HG02759 (cell line): ENCODE data around the gene NARS2.
"Not testable (repeated sequence)": the region's sequence is repeated elsewhere in the genome, so short reads cannot be mapped to it uniquely, and the experiment has no call there.

Source experiments
- ATAC-seq: cut with Tn5 transposase; IDR thresholded peaks from one replicate; pipeline ENCODE4 v1.9.1; 2021; ENCODE audit warnings: mild to moderate bottlenecking, moderate library complexity; ENCODE audit not compliant: unreplicated experiment

NARS2 gene

DNA sequence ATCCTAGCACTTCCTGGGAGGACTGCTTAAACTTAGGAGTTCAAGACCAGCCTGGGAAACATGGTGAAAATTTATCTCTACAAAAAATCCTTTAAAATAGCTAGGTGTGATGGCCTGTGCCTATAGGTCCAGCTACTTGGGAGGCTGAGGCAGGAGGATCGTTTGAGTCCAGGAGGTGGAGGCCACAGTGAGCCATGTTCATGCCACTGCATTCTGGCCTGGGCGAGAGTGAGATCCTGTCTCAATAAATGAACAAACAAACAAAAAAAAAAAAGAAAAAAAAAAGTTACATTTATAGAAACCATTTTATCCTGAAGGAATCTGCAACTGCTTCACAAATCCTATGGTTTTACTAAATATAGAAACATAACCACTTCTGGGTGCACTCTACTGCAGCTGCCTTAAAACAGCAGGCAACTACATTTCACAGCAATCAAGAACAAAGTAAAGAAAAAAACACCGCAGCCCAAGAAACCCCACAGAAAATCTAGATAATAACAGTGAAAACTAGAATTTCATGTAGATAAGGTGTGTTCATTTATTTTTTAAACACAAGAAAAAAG is 81.2 kb downstream of the NARS2 start:
- ATAC-seq: no peak

DNA sequence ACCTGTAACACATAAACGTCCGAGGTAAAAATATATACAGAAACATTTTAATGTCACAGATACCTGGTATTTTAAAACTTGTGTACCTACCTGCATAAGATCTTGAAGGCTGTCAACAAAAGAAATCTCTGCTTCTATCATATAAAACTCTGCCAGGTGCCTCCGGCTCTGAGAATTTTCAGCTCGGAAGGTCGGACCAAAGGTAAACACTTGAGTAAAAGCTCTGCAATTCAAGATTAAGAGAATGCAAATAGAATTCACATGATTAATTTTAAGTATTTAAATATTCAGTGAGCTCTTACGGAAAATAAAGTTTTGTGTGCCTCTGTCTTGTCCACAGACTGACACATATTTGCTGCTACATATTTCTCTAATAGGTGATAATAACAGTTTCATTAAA is 81.7 kb downstream of the NARS2 start:
- no peak for ATAC-seq

GRCh38 chr11:78489184-78489583 is 85.5 kb downstream of the NARS2 start:
- ATAC-seq: no peak

GRCh38 chr11:78478536-78478935 is 96.1 kb downstream of the NARS2 start:
- no peak for ATAC-seq

DNA sequence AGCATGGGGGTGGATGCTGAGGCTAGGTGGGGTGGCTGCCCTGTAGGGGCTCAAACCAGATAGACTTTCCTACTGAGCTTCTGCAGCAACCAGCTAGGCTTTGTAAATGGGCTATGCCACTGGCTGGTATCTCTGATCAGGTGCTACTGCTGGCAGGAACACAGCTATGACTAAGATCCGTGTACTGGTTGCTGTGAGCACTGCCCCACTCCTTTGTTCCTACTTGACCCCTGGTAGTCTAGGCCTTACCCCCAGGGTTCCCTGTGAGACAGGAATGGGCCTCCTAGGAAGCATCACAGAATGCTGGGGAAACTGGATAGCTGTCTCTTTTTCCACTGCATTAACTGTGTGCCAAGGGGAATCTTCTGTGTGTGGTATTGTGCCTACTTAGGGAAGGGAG is 98.6 kb downstream of the NARS2 start:
- ATAC-seq: no peak

DNA sequence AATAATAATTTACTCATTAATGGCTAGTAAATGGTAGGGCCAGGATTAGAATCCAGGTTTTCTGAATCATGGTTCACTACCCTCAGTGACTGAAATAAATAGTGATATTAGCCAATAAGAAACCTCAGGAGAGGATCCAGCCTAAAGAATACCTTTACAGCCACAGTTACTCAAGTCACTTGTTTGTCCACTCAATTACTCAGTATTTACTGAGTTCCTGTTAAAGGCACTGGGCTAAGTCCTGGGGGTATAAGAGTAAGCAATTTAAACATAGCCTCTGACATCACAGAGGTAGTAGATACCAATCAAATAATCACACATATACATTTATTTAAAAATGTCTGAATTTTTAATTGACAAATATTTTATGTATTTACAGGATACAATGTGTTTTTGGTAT is 100.2 kb downstream of the NARS2 start:
- ATAC-seq: no peak

DNA sequence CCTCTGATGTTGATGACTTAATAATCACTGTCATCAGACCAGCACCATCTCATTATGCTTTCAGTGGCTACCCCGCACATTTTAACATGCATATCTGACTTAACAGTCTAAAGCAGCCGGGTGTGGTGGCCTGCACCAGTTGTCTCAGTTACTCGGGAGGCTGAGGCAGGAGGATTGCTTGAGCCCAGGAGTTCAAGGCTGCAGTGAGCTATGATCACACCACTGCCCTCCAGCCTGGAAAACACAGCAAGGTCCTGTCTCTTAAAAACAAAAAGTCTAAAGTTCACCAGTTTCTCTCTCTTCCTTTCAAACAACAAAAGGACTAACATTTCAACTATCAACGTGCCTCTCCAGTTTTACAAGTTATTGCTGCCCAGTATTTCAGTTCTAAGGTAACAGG is 101.8 kb downstream of the NARS2 start:
- ATAC-seq: no peak

- ATAC-seq: no peak
Measured at GRCh38 chr11:78472382-78472781, 102.3 kb downstream of the NARS2 start.

DNA sequence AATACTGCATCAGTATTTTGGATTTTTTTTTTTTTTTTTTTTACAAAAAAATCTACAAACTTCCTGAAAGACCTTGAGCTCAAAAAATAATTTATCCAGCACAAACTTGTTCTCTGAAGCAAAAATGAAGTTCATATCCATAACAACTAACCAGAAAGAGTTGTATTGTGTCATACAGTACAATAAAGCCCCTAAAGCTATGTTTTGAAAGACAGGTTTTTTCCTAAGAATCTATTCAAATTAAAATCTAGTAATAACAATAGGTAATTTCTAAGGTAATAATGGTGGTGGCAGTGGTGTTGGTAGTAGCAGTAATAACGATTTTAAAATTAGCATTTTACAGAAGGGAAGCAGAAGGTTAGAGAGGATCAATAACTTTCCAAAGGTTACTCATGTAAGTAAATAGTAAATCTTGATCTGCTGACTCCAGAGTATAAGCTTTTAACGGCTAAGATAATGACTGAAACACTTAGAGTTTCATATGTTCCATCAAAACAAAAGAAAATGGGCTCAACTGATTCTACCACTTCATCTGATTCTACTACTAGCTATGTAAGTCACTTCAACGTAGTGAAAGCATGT is 103.7 kb downstream of the NARS2 start:
- no peak for ATAC-seq

- ATAC-seq: no peak
Measured at GRCh38 chr11:78469896-78470295, 104.8 kb downstream of the NARS2 start.

DNA sequence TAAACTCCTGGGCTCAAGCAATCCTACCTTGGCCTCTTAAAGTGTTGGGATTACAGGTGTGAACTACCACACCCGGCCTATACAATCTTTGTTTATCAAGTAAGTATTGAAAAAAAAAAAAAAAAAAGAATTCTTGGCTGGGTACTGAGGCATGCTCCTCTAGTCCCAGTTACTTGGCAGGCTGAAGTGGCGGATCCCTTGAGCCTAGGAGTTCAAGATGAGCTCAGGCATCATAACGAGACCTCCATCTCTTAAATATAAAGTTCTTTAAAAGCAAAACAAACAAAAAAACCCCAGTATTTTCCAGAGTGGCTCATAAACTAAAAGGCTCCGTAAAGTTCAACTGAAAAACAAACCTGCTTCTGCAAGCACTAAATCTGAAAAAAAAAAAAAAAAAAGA is 106.7 kb downstream of the NARS2 start:
- no peak for ATAC-seq

DNA sequence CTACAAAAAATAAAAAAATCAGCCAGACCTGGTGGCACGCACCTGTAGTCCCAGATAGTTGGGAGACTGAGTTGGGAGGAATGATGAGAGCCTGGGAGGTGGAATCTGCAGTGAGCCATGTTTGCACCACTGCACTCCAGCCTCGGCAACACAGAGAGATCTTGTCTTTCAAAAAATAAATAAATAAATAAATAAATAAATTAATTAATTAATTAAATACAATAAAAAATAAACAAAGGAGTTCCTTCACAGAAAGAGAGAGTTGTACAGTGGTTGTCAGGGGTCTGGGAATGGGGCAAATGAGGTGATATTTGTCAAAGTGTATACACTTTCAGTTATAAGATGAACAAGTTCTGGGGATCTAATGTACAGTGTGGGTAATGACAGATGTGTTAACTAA is 107.3 kb downstream of the NARS2 start:
- ATAC-seq: no peak

- ATAC-seq: peak; percentile 99
Measured at GRCh38 chr11:78465169-78465942, 109.3 kb downstream of the NARS2 start.

DNA sequence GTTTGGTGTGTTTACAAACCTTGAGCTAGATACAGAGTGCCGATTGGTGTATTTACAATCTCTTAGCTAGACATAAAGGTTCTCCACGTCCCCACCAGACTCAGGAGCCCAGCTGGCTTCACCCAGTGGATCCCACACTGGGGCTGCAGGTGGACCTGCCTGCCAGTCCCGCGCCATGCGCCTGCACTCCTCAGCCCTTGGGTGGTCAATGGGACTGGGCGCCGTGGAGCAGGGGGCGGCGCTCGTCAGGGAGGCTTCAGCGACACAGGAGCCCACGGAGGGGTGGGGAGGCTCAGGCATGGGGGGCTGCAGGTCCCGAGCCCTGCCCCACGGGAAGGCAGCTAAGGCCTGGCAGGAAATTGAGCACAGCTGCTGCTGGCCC is 109.9 kb downstream of the NARS2 start:
- not testable (repeated sequence) for ATAC-seq

GRCh38 chr11:78460471-78460870 is 114.2 kb downstream of the NARS2 start:
- ATAC-seq: no peak

DNA sequence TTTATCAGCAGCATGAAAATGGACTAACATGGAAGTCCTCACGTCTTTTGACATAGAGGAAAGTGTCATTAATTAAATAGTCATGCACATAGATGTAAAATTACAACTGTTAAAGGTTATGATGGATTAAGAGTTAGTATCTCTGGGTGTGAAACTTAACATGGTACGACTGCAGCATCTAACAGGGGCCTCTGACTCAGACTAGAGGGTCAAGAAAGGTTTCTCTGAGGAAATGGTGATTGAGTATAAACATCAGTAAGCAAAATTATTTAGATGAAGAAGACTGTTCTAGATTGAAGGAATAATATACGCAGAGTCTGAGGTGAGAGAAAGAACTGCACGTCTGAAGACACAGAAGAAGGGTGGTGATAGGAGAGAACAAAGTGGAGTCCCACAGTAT is 114.9 kb downstream of the NARS2 start:
- no peak for ATAC-seq

GRCh38 chr11:78457448-78457847 is 117.2 kb downstream of the NARS2 start:
- ATAC-seq: no peak

- ATAC-seq: peak; percentile 65
Measured at GRCh38 chr11:78453140-78453935, 121.3 kb downstream of the NARS2 start.

- ATAC-seq: no peak
Measured at GRCh38 chr11:78451371-78452150, 123.1 kb downstream of the NARS2 start.

- no peak for ATAC-seq
Measured at GRCh38 chr11:78450866-78451265, 123.8 kb downstream of the NARS2 start.

DNA sequence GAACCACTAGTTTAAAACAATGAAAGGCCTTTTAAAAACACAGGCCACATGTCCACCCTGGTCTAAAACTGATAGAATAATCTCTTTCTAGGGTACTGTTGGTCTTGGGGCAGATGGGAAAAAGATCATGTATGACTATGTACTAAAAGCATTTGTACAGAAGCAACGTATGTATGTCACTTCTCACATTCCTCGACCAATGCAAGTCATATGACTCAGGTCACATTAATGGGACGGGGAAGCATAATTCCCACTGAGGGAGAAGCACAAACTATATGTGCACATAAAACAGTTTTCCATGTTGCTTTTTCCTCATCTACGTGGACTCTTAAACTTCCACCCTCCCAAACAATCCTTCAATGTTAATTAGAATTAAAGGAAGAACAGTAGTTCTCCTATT is 124.8 kb downstream of the NARS2 start:
- no peak for ATAC-seq
